Astrocyte of the cerebellum (primary cell): ENCODE data around the gene SCP2.

ENCODE experiments used
- DNase-seq: peaks from one replicate; pipeline ENCODE4 v3.0.0-alpha.2; 2011; ENCODE audit warnings: low read depth
- H3K4me3 ChIP-seq: 2 replicates; pipeline ENCODE4 v1.5.1; 2011; ENCODE audit warnings: mild to moderate bottlenecking, low read depth, low read length, moderate library complexity
- in situ Hi-C: cut with HindIII; loops from 2 replicates; pipeline ENCODE4 v1.10.0; 2017; ENCODE audit warnings: low sequenced_read_pairs
- TF ChIP-seq, protein P1 (sequence below): IDR thresholded peaks from 2 replicates; pipeline ENCODE4 v1.5.1; 2012; ENCODE audit warnings: low read length, low read depth, moderate library complexity, mild to moderate bottlenecking; ENCODE audit errors: missing control alignments

The SCP2 gene

DNA sequence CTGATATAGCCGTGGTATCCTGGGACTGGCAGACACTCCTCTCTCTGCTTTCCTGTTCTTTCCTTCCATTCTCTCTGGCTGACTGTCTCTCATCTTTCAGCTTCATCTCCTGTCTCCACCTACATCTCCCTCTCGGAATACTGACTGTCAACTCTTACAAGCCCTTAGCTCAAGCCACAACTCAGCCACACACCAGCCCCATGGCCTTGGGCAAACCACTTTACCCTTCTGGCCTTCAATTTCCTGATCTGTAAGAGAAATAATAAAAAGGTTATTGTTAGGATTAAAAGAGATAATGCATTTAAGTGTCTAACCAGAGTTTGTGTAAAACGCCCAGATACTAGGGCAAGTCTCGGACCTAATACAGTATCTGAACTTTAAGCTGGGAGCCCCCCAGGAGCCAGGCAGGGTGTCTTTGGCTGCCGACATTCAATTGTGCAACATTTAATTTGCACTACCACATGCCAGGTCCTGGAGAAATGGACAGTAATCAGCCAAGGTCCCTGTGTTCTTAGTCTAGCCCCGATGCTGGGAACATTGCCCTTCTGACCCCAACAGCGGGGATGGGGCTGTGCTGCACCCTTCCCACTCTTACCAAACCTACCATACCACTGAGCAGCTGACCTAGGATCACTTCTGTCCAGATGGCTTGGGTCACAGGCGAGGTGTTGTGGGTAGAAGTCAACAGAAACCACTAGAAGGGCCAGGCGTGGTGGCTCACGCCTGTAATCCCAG lies 10.7 kb upstream of the SCP2 start:
- H3K4me3 ChIP-seq, result no peak overlapping the region
- TF ChIP-seq, protein P1, sequence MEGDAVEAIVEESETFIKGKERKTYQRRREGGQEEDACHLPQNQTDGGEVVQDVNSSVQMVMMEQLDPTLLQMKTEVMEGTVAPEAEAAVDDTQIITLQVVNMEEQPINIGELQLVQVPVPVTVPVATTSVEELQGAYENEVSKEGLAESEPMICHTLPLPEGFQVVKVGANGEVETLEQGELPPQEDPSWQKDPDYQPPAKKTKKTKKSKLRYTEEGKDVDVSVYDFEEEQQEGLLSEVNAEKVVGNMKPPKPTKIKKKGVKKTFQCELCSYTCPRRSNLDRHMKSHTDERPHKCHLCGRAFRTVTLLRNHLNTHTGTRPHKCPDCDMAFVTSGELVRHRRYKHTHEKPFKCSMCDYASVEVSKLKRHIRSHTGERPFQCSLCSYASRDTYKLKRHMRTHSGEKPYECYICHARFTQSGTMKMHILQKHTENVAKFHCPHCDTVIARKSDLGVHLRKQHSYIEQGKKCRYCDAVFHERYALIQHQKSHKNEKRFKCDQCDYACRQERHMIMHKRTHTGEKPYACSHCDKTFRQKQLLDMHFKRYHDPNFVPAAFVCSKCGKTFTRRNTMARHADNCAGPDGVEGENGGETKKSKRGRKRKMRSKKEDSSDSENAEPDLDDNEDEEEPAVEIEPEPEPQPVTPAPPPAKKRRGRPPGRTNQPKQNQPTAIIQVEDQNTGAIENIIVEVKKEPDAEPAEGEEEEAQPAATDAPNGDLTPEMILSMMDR, result no peak
- in situ Hi-C loops, result no loop called here
- no peak for DNase-seq

DNA sequence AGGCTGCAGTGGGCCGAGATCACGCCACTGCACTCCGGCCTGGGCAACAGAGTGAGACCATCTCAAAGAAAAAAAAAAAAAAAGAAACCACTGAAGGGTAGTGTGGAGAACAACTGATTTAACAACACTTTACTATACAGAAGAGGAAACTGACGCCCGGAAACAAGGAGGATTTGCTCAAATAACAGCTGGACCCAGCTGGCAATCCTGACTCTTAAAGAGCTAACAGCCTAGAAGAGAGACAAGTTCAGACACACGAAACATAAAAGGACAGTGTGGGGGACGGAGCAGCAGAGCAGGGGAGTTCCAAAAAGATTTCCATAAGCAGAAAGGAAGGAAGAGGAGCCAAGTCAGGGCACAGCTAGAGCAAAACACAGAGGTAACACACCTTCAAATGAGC lies 9.9 kb upstream of the SCP2 start:
- TF ChIP-seq, protein P1, result no peak
- H3K4me3 ChIP-seq, result no peak overlapping the region
- in situ Hi-C loops, result no loop called here
- DNase-seq, result no peak

DNA sequence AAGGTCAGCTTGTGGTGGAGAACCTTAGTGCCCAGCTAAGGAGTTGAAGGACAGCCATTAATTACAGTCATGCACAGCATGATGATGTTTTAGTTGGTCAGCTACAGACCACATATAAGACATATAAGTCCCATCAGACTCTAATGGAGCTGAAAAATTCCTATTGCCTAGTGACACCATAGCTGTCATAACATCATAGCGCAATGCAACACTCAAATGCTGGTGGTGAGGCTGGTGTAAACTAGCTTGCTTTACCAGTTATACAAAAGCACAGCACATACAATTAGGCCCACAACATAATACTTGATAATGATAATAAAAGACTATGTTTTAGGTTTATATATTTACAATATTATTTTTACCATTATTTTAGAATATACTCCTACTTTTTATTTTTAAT lies 9.5 kb upstream of the SCP2 start:
- no peak for DNase-seq
- TF ChIP-seq, protein P1, result no peak
- no peak overlapping the region for H3K4me3 ChIP-seq
- in situ Hi-C loops, result no loop called here

DNA sequence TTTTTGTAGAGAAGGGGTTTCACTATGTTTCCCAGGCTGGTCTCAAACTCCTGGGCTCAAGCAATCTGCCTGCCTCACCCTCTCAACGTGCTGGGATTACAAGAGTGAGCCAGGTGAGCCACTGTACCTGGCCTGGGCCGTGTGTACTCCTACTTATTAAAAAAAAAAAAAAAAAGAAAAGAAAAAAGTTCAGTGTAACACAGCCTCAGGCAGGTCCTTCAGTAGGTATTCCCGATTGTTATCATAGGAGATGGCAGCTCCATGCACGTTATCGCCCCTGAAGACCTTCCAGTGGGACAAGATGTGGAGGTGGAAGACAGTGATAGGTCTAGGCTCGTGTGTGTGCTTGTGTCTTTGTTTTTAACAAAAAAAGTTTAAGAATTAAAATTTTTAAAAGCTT lies 8.9 kb upstream of the SCP2 start:
- in situ Hi-C loops, result no loop called here
- DNase-seq, result no peak
- no peak overlapping the region for H3K4me3 ChIP-seq
- TF ChIP-seq, protein P1, result no peak

- in situ Hi-C loops, result no loop called here
- DNase-seq, result no peak
- TF ChIP-seq, protein P1, result no peak
- no peak overlapping the region for H3K4me3 ChIP-seq
These were observed 7.9 kb upstream of the SCP2 start for GRCh38 chr1:52919051-52919722.

GRCh38 chr1:52919723-52920483 lies 7.2 kb upstream of the SCP2 start:
- in situ Hi-C loops, result no loop called here
- TF ChIP-seq, protein P1, result no peak
- no peak for DNase-seq
- no peak overlapping the region for H3K4me3 ChIP-seq
